Activated CD4-positive, alpha-beta T cell treated with anti-CD3 and anti-CD28 coated beads, Interleukin-10, Interleukin-2, amounts not matched to agents 100 ng/mL and 50 ng/mL, durations not matched to agents 16 hours and 8 hours (primary cell): ENCODE results near the gene SLC39A9.
"Not testable (repeated sequence)": the region's sequence is repeated elsewhere in the genome, so short reads cannot be mapped to it uniquely, and the experiment has no call there.

Experiments used
- DNase-seq: peaks from one replicate; pipeline ENCODE4 v3.0.0-alpha.2; 2020

SLC39A9 gene

GRCh38 chr14:69370061-69370460 lies 28.4 kb upstream of the SLC39A9 start:
- no peak for DNase-seq

DNA sequence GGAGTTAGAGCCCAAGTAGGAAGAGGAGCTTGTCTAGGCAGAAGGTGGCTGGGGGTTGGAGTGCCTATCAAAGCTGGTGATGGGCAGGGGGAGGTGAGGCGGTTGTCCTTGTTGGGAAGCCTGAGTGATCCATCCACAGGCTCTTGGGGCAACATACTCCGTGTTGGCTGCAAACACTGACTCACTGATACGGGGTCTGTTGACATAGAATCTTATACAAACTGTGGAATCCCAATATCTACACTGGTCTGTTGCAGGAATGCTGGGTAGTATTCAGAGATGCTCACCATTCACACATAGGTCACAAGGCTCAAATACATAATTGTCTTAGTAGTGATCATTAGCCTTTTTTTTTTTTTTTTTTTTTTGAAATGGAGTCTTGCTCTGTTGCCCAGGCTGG lies 26.3 kb upstream of the SLC39A9 start:
- DNase-seq: no peak

DNA sequence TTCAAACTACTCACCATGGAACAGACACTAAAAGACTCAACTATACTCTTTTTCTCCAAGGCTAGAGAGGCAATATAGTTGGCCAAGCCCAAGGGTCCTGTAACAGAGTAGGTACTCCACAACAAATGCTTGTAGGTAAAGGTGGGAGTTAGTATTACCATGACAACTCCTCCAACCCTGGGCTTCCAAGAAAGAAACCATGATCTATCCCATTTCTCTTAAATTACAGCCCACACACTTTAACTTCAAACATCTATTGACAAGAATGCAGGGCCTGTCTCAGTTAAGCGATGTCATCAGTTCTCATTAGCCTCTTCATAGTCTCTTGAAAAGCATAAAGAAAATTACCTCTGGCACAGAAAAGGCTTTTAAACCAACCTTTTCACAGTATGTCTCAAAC lies 25.4 kb upstream of the SLC39A9 start:
- DNase-seq: no peak

DNA sequence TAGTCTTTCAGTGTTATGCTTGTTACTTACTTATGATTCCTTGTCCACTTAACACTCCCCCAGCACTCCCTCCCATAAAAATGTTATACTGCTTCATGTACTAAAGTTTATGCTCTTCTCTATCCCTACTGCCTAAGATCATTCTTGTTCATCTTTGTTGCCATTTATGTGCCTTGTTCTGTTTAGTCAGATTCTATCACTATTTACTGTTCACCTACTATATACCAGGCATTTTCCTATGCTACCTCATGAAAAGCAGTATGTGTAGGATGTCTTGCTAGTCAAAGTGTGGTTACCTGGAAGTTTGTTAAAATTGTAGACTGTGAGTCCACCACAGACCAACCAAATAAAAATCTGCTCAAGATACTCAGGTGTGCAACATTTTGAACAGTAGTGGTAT lies 24.3 kb upstream of the SLC39A9 start:
- no peak for DNase-seq

DNA sequence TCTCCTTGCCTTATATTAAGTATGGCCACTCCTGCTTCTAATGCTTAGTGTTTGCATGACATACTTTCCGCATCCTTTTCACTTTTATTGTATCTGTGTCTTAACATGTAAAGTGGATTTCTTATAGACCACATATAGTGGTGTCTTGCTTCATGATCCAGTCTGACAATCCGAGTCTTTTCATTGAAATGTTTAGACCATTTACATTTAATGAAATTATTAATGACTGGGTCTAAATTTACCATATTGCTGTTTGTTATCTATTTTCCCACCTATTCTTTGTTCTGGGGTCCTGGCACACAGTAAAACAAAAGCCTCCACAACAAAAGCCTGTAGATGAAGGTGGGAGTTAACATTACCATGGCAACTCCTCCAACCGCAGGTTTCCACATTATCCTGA lies 23.3 kb upstream of the SLC39A9 start:
- DNase-seq: no peak

GRCh38 chr14:69375722-69376121 lies 22.8 kb upstream of the SLC39A9 start:
- DNase-seq: no peak

GRCh38 chr14:69376439-69376838 lies 22.1 kb upstream of the SLC39A9 start:
- no peak for DNase-seq

DNA sequence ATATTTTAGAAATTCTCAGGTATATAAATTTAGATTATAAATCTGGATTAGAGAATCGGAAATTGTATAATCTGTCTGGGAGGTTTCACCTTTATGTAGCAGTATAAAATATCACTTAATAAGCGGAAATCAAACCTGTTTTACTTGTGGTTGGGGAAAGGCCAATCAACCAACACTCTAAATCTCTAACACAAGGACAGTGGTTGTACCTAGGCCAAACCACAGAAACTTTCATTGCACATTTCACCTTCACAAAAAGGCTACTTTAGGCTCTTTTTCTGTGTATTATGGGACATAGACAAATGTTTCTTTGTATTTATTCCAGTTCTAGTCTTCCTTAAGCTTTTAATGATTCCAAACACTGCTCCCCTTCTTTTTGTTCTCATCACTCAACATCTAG lies 20.2 kb upstream of the SLC39A9 start:
- no peak for DNase-seq

GRCh38 chr14:69387311-69387710 lies 11.2 kb upstream of the SLC39A9 start:
- no peak for DNase-seq

DNA sequence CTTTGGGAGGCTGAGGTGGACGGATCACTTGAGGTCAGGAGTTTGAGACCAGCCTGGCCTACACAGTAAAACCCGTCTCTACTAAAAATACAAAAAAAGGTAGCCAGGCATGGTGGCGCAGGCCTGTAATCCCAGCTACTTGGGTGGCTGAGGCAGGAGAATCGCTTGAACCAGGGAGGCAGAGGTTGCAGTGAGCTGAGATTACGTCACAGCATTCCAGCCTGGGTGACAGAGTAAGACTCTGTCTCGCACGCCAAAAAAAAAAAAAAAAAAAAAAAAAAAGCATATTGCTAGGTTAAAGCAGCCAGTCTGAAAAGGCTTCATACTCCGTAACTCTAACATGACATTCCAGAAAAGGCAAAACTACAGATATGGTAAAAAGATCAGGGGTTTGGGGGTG lies 7.1 kb upstream of the SLC39A9 start:
- not testable (repeated sequence) for DNase-seq

- DNase-seq: no peak
Measured at GRCh38 chr14:69392481-69392880, 6.0 kb upstream of the SLC39A9 start.

DNA sequence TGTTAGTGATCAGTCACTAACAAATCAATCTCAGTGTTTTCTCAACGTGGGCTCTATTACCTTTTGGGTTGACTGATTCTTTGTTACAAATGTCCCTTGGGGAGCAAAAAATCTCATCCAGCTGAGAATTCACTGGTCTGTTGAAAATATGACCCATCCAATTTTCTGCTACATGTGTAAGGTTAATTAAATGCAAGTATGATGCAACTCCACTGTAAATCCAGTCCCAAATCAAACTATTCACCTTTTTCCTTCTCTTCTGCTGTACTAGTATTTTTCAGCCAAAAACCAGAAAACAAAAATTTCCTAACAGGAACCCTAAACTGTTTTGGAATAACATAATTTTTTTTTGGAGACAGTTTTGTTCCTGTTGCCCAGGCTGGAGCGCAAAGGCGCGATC lies 2.6 kb upstream of the SLC39A9 start:
- DNase-seq: no peak

DNA sequence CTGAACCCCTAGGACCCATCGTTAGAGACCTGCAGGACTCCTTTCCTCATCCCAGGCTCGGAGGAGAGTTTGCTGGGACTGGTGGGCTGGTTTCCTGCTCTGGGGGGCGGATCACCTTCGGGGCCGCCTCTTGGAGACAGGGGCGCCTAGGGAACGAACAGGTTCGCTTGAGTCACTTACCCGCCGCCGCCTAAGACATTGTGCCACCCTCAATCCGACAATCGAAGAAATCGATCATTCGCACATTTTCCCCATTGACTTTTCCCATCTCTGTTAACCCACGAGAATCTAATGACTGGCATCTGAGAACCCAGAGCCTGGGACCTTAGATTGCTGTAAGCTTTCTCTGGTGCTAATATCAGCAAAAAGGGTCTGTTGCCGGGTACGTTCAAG lies 322 bp downstream of the SLC39A9 start:
- DNase-seq: no peak

DNA sequence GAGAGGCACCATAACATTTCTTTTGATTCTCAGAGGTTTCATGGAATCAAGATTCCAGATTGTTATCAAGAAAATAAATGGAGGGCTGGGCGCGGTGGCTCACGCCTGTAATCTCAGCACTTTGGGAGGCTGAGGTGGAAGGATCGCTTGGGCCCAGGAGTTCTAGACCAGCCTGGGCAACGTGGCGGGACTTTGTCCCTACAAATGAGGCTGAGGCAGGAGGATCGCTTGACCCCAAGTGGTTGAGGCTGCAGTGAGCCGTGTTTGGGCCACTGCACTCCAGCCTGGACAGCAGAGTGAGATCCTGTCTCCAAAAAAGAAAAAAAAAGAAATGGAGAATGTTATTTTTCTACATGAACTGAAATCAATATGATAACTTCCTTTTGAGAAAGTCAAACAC lies 1.3 kb downstream of the SLC39A9 start:
- DNase-seq: no peak

DNA sequence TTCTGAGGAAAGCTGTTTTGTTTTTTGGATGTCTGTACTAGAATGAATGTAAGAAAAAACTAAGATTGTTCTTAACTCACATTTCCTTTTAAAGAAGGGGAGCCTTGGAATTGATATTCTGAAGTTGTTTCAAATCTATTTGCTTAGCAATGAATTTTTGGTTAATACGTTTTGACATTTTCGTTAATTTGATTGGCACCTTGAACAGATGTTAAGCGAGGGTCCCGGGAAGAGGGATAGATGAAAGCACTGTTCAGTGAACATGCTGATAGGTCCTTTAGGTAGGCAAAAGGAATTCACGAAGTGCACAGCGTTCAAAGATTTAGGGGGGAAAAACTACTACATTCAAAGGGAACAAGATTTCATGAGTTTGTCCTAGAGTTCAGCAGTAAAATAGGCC lies 1.7 kb downstream of the SLC39A9 start:
- no peak for DNase-seq

- DNase-seq: no peak
Measured at GRCh38 chr14:69401841-69402240, 3.3 kb downstream of the SLC39A9 start.

DNA sequence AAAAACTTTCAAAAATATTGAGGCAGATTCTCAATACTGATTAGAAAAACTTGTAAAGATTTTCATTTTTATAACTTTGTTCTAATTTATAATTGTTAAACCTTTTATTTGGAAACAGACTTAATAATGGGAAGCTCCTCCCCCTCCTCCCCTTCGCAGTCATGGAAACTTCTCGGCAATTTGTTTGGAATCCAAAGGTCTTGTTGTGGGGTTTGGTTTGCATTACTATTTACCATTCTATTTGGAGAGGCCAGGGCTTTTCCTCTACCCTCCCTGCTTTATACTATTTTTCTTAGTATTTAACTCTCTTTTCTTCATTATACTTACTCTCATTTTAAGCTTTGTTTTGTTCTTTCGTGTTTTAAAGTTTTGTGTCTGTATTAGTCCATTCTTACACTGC lies 6.0 kb downstream of the SLC39A9 start:
- no peak for DNase-seq

- no peak for DNase-seq
Measured at GRCh38 chr14:69404883-69405282, 6.4 kb downstream of the SLC39A9 start.

DNA sequence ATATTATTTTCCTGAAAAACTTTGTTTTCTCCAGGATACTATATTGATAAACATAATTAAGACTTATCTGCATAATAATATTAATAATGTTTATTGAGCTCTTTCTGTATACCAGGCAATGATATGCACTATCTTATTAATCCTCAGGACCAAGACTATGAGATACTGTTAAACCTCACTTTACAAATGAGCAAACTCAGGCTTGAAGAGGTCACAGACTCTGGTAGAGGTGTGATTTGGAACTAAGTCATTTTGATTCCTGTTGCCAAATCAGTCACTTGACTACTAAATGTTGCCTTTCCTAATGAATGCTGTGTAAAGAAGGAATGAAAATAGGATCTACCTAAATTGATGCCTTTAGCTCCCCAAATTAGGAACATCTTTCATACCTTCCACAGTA lies 7.3 kb downstream of the SLC39A9 start:
- no peak for DNase-seq

GRCh38 chr14:69408331-69408960 lies 10.0 kb downstream of the SLC39A9 start:
- DNase-seq: no peak

DNA sequence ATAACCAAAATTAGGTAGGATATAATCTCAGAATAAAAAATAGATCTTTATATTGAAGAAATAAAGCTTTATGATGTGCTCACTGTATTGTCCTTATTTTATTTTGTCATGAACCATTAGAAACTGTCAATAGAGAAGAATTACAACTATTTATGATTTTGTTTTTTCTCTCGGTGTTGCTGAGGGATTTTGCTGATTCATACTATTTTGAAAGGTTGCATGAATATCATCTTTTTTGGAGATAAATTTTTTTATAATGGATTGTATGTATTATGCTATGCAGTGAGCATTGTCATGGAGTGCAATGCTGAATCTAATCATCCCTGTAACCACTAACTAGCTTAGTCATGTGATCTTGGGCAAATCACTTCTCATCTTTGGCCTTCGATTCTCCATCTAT lies 15.0 kb downstream of the SLC39A9 start:
- DNase-seq: no peak

- not testable (repeated sequence) for DNase-seq
Measured at GRCh38 chr14:69416087-69416486, 17.6 kb downstream of the SLC39A9 start.

GRCh38 chr14:69423279-69423678 lies 24.8 kb downstream of the SLC39A9 start:
- DNase-seq: no peak

- DNase-seq: no peak
Measured at GRCh38 chr14:69424149-69424923, 25.8 kb downstream of the SLC39A9 start.

- no peak for DNase-seq
Measured at GRCh38 chr14:69427596-69427995, 29.1 kb downstream of the SLC39A9 start.
